Activated CD4-positive, alpha-beta T cell treated with anti-CD3 and anti-CD28 coated beads, Interleukin-2, Interleukin-4, amounts not matched to agents 100 ng/mL and 50 ng/mL, durations not matched to agents 16 hours and 8 hours (primary cell): ENCODE results near the gene TMC1.
"Not testable (repeated sequence)": the region's sequence is repeated elsewhere in the genome, so short reads cannot be mapped to it uniquely, and the experiment has no call there.

ENCODE experiments used
- DNase-seq: peaks from one replicate; pipeline ENCODE4 v3.0.0-alpha.2; 2020; ENCODE audit warnings: low spot score

TMC1 gene

DNA sequence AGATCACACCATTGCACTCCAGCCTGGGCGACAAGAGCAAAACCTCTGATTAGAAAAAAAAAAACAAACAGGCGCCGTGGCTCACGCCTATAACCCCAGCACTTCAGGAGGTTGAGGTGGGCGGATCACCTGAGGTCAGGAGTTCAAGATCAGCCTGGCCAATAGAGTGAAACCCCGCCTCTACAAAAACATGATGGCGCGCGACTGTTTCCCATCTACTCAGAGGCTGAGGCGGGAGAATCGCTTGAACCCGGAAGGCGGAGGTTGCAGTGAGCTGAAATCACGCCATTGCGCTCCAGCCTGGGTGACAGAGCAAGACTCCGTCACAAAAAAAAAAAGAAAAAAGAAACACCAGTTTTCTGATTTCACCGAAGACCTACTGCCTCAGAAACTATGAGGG lies at the start of gene TMC1:
Gene TMC1 (plus strand): TSS at position 193 of the 400 bp plus-strand sequence. CDS start 127,041 bp downstream, outside the sequence.
- DNase-seq, result not testable (repeated sequence)

DNA sequence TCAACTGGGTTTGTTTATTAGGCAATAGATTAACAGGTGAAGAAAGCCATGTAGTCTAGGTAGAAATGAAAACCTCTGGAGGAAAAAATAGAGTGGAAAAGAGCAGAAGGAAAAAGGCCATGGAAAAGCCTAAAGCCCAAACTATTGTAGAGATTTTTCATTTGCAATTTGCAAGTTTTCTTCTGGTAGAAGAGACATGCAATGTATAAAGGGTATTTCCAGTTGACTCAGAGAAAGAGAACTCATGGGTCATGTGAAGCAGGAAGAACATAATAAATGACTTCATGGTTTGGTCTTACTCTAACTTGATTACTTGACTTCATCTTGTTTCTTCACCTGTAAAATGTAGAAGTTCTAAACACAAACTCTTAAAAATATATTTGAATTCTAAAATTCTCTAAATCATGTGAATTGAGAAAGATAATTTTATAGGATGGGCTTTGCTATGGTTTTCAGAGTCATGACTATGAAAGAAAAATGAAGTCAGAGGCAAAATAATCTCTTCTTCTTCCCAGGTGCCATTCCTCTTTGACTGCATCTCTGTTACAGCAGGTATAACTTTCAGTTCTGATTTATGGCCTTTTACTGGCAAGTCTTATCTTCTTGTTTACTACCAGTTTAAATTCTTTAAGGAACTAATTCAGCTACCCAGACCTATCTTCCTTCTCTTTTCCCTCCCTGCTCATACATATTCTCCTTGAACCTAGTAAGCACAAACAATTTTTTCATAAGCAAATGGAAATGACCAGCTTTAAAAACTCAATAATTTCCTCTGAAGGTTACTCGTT lies 47.7 kb upstream of the TMC1 start:
- peak; percentile 73 for DNase-seq

DNA sequence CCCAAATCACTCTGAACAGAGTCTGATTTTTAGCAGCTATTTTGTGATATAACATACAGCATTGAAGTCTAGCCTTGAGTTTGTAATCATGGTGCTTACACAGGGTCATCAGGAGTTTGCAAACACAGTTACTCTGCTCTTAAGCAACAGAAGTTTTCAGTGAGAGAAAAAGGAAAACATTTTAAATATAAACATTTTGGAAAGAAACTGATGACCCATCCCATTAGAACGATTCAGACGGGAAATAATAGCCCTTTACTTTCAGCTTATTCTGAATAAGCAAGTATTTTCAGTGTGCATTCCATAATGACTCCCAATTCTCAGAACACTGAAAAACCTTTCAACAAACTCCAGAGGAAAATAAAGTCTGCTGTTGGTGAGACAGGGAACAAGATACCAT lies 46.7 kb upstream of the TMC1 start:
- DNase-seq, result no peak

DNA sequence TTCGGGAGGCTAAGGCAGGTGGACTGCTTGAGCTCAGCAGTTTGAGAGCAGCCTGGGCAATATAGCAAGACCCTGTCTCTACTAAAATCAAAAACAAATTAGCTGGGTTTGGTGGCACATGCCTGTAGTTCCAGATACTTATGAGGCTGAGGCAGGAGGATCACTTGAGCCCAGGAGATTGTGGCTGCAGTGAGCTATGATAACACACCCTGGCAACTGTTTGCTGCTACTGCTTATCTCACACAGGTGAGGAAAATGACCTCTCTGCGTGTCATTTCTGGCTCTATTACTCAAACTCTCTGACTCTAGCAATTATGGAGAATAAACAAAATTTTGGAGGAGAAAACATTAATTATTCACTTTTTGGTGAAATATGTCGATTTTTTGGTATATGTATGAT lies 45.3 kb upstream of the TMC1 start:
- no peak for DNase-seq

DNA sequence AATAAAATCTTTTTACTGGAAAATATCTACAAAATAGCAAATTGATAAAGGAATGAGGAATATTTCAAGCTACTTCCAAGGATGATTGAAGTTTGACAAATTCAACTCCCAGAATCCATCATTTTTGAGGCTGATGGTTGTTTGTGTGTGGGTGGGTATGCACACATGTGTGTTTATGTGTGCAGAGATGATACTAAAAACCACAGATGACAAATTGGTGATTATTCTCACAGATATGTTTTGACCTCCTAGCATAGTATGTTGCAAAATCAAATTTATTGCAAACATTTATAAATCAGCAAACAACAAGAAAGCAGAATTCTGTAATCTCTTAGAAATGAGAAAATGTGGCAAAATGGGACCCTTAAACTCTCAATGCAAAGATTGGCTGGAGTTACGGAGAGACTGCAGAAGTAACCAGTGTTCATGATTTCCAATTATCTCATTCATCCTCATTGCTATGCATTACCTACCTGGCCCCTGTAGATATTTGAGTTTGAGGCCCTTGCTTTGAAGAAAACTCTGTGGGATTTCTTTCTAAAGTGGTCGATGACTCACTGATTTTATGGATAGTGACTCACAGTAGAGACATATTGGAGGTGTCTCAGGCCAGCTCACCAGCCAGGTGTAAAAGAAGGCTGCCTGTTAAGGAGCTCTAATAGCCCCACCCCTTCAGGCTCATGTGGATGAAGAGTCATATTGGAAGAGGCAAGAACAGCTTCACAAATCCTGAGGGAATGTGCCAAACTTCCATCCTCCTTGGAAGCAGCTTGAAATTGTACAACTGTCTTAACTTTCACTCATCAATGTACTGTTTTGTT lies 44.6 kb upstream of the TMC1 start:
- DNase-seq, result peak; percentile 74

DNA sequence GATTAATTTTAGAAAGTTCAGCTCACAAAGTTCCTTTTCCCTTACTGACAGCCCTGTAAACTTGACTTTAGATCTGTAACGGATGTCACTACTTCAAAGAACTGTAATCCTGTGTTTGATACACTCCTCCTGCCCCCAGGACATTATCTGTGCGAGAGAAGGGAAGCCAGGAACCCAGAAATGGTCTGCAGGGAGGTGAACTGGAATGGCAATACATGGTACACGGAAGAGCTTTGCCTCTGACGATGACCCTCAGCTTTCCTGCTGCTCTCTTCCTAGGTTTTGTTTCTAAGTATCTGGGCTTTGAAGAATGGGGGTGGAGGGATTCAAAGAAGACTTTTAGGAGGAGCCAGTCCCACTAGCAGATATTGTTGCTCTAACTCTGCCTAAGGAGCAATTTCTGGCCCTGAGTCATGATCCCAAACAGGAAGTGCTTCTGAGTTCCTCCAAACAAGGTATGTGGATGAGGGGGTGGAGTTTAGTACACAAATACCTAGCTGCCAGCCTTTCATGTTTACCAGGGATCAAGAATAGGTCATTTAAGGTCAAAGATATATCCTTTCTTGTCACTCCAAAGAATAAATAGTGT lies 43.4 kb upstream of the TMC1 start:
- DNase-seq, result peak; percentile 39

DNA sequence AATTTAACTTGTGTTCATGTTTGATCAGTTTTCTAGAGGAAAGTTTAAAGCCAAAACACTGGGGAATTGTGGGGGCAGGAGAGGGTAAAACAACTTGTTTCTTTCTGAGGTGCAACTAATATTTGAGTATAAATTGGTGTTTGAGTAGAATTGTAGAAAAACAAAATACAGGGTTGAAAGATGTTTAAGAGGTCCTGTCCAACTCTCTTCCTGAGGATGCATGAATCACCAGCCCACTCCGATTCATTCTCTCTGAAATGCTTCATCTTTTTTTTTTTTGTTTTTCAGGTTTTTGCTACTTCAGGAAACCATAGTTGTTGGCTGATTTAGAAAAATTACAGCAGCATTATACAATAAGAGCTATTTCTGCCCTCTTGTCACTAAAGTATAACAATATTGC lies 42.4 kb upstream of the TMC1 start:
- no peak for DNase-seq

DNA sequence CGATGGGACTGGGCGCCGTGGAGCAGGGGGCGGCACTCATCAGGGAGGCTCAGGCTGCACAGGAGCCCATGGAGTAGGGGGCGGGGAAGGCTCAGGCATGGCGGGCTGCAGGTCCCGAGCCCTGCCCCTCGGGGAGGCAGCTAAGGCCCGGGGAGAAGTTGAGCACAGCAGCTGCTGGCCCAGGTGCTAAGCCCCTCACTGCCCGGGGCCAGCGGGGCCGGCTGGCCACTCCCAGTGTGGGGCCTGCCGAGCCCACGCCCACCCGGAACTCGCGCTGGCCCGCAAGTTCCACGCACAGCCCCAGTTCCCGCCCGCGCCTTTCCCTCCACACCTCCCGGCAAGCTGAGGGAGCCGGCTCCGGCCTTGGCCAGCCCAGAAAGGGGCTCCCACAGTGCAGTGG lies 41.1 kb upstream of the TMC1 start:
- not testable (repeated sequence) for DNase-seq

DNA sequence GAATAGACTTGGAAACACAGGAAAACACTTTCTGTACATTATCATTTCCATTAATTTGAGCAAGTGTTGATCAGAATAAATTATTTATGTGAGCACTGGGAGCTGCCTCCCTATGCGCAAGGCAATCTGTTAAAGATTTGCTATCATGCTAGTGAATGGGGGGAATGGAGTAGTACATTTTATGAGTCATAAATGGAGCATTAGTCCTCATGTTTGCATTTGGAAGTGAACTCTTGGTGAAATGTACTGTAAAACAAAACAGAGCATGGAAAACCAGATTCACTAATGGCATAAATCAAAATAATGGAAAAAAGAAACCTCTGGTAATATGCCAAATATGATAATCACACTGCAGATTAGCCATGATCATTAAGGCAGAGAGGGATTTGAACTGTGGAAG lies 40.5 kb upstream of the TMC1 start:
- DNase-seq, result no peak

DNA sequence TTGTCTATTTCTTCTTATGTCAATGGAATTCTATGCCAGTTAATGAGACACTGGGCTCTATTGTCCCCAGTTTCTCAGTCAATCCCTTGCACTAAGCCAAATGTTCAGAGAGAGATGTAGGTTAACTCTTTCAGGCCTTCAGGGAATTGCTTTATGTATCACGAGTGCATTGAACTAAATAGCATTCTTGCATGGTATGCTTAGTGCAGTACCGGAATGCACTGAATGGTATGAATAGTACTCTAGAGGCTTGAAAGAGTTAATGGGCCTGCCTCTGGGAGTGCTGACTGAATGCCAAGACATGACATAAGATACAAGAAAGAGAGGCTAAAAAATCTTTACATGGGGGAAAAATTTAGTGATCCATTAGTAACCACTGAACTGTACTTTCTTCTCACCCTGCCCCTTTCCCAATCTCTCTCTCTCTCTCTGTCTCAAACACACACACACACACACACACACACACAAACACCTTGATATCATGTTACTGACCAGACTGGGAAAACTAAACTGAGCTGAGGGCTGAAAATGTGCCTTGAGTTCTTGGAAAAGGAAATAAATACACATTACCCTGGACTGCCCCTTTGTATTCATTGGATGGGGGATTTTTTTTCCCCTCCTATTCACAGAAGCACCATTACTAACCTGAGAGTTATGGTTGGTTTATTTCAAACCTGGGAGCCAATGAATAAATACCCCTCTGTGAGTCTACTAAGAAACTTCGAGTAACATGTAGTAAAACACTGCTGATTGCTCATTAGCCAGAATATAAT lies 35.4 kb upstream of the TMC1 start:
- DNase-seq, result no peak

DNA sequence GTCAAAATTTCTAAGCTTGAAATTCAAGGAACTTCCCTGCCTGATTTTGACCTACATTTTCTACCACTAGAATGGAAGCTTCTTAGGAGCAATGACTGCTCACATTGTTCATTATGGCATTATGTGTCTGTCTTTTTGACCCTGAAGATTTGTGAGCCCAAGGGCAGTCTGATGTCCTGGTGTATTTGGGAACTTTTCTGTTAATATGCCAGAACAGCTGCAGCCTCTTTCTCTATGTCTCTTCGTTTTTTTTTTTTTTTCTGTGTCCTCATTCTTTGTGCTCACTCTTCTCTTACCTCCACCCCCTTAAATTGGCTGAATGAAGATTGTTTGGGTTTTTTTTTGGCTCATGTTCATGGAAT lies 34.8 kb upstream of the TMC1 start:
- DNase-seq, result no peak

DNA sequence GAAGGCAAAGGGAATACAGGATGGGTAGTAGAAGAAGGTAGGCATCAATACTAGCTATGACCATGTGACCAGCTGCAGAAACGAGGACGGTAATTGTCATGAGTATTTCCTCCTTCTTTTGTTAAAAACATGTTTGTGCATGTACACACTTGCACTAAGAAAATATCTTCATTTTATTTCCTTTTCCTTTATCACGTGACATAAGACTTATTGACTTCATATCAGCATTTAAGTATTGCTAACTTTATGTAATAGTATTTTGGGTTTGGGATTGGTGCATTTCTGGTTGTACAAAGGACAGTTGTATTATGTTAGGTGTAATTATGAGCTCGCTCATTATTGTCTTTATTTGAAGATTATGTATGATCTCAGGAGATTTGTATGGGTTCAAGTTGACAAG lies 33.7 kb upstream of the TMC1 start:
- not testable (repeated sequence) for DNase-seq

DNA sequence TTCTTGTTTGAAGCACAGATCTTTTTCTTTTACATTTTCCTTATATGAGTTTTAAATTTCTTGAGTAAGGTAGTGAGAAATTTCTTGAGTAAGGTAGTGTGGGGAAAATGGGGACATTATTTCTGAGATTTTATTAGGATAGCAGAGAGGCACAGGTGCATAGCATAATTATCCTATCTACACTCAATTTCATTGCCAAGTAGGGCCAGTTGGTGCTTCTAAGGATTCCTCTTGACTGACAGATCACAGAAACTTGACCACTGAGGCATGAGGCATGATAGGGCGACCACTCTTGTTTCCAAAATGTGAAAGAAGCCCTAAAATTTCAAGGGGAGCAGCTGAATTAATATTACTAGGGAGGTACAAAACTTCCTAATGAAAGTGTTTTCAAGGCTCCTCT lies 31.4 kb upstream of the TMC1 start:
- DNase-seq, result no peak

DNA sequence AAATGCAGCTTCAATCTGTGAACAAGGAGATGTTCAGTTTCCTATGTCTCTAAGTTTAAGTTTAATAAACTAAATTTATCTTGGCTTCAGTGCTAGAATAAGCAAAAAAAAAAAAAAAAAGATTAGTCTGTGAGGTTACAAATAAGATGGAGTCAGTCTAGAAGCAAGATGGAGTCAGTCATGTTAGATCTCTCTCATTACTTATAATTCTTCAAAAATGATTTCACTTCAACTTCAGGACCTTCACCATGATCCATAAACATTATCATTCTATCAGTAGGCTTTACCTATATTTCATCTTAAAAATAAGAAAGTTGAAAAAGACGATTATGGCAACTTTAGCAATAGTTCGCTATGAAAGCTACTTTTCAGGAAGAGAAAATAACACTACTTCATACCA lies 30.2 kb upstream of the TMC1 start:
- no peak for DNase-seq

DNA sequence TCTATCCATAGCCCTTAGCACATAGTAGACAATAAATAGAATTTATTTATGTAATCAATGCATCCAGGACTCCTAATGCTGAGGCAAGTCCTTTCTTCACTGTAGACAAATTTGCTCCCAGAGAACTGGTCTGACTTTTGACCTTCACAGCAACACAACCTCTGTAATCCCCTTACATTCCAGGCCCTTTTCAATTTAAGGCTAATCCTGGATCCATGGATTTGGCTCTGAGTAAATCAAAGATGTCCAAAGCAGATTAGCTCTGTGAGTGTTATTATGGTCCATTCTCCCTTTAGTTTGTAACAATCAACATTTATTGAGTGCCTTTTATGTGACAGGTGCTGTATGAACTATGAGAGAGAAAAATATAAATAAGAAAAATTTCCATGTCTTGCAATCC lies 27.4 kb upstream of the TMC1 start:
- DNase-seq, result no peak

DNA sequence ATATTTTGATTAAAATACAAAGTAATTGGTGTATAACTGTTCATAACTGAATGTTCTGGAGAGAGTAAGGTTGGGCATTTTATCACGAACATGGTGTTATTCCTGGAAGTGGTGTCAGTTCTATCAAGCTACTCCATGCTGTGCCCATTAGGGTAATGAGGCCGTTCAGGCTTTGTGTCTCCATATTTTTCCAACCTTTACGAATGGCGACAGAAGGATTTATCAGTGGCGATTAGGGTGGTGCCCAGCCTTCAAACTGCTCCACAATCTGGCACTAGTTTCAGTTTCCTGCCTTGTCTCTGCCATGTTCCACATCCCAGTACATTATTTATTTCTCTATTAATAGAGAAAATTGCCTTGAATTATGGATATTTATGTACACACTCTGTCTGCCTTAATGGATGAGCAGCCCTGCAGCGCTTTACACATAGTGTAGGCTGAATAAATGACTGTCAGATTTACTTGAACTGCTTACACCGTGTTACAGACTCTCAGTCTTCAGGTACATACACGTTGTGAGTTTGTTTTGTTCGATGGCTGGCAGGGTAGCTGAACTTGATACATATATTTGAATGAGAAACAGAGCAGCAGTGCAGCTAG lies 23.9 kb upstream of the TMC1 start:
- no peak for DNase-seq

DNA sequence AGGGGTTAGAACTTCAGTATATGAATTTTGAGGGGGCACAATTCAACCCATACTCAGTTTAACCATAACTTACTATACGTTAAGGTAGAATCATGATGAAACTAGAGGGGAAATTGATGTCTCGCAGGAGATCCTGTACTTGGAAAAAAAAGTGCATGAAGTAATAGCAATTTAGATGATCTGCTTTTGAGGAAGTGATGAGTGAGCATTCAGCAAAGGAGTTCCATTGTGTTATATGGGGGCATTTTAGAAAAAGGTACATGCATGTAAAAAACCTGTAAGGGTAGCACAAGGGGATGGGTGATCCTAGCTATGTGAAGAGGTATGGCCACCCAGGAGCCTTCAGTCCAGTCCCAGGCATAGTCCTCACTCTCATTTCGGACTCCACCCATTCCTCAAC lies 14.8 kb upstream of the TMC1 start:
- no peak for DNase-seq

DNA sequence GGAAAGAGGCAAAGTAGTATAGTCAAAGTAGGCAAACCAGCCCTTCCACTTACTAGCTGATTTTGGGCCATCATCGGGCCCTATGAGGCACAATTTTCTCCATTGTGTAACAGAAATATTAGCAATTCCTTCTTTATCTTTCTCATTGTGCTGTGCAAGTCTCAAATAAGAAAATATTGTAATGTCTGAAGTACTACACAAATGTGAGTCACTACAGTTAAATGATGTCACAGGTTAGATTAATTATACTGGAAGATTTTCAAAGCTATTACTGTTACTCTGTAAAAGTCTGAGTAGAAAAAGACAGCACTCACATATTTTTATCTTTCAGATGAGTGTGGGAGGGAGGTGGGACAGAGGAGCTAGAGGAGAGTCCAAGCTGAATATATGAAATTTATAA lies 12.4 kb upstream of the TMC1 start:
- DNase-seq, result peak; percentile 19

DNA sequence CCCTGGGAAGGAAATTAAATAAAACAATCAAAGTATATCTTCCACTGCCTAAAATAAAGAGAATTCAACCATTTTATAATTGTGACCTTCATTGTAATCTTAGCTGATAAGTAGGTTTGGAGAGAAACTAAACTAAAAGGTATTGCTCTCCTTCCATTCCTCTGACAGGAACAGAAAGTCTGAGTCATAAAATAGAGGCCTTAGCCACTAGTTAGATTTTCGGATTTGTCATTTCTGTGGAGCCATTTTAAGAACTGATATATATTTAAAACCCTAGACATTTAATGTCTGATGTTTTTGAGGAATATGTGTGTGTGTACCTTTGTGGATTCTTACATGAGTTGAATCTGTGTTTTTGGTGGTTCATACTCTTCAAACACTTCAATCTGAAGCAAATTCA lies 11.8 kb upstream of the TMC1 start:
- DNase-seq, result peak; percentile 72

DNA sequence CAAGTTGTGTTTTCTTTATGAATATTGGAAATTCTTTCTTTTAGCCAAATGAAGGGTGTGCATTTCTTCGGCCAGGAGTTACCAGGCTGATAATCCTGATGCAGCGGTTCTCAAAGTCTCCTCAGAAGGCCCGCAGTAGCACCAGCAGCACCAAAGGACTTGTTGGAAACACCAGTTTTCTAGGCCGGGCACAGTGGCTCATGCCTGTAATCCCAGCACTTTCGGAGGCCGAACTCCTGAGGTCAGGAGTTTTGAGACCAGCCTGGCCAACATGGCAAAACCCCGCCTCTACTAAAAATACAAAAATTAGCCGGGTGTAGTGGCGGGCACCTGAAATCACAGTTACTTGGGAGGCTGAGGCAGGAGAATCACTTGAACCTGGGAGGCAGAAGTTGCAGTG lies 397 bp upstream of the TMC1 start:
- not testable (repeated sequence) for DNase-seq

DNA sequence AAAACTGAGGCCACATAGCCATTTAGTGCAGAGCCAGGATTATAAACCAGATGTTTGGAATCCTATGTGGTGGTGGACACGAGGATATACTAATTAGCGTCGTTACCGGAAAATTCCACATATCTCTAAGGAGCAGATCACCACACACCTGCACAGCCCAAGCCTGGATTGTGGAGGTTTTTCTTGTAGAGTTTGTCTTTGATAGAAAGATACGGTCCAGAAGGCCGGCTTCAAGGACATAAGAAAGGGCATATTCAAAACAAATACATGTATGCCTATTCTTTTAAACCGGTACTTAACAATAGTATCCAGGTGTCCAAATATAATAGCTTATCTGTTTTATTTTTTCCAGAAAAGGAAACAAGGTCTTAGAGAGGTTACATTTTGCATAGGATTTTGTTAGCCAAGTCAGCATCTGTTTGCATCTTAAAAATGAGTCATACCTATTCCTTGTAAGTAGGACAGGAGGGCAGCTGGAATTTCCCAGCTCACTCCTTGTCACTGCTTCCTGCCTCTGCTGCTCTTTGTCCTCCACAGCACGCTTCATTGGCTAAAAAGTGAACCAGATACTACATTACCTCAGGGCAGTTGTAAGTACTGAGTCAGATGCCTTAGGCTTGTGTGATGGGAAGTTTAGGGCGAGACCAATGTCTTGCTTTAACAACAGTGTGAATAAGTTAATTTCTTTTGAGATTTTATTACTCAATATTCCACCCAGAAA lies 3.6 kb downstream of the TMC1 start:
- DNase-seq, result peak; percentile 63
